Astrocyte of the hippocampus (primary cell): ENCODE data around the gene RNLS.
"Not testable (repeated sequence)": the region's sequence is repeated elsewhere in the genome, so short reads cannot be mapped to it uniquely, and the experiment has no call there.

Source experiments
- DNase-seq: peaks from one replicate; pipeline ENCODE4 v3.0.0; 2011; ENCODE audit warnings: low read depth, low spot score

Gene RNLS

GRCh38 chr10:88388324-88388723 lies 194.8 kb downstream of the RNLS start:
- DNase-seq: no peak

GRCh38 chr10:88386821-88387773 lies 196.0 kb downstream of the RNLS start:
- peak; percentile 83 for DNase-seq

GRCh38 chr10:88386204-88386788 lies 196.8 kb downstream of the RNLS start:
- DNase-seq: peak; percentile 34

GRCh38 chr10:88385601-88386203 lies 197.4 kb downstream of the RNLS start:
- DNase-seq: peak; percentile 13

- DNase-seq: no peak
Observed at GRCh38 chr10:88383276-88383675, 199.8 kb downstream of the RNLS start.

- DNase-seq: no peak
Observed at GRCh38 chr10:88382699-88383098, 200.4 kb downstream of the RNLS start.

- DNase-seq: peak; percentile 26
Observed at GRCh38 chr10:88379575-88379974, 203.5 kb downstream of the RNLS start.

GRCh38 chr10:88377510-88377909 lies 205.6 kb downstream of the RNLS start:
- no peak for DNase-seq

- no peak for DNase-seq
Observed at GRCh38 chr10:88374392-88375175, 208.5 kb downstream of the RNLS start.

- no peak for DNase-seq
Observed at GRCh38 chr10:88372881-88373592, 210.1 kb downstream of the RNLS start.

- DNase-seq: no peak
Observed at GRCh38 chr10:88372051-88372715, 210.9 kb downstream of the RNLS start.

GRCh38 chr10:88370713-88371112 lies 212.4 kb downstream of the RNLS start:
- no peak for DNase-seq

- no peak for DNase-seq
Observed at GRCh38 chr10:88366772-88367171, 216.3 kb downstream of the RNLS start.

- no peak for DNase-seq
Observed at GRCh38 chr10:88361995-88362807, 220.9 kb downstream of the RNLS start.

- no peak for DNase-seq
Observed at GRCh38 chr10:88361494-88361893, 221.6 kb downstream of the RNLS start.

GRCh38 chr10:88355750-88356149 lies 227.4 kb downstream of the RNLS start:
- DNase-seq: not testable (repeated sequence)

GRCh38 chr10:88347597-88348304 lies 235.4 kb downstream of the RNLS start:
- DNase-seq: no peak

- no peak for DNase-seq
Observed at GRCh38 chr10:88347022-88347421, 236.1 kb downstream of the RNLS start.
